ENCODE measurements around the gene MAP4K4. TPM values are rescaled to one million over a fixed set of nuclear protein-coding genes. Genes with fewer than 3 reads are reported as not detected.

The MAP4K4 gene
- polyA plus RNA-seq, 1 donor (not counting 4 experiments of a cell fraction or from before 2014, with no cell fraction given): 84.1 TPM

- no peaks in the 10 kb centered on the region for H3K4me1 ChIP-seq (ENCODE audit: control insufficient read depth, extremely low read depth, insufficient read depth, low read length)
- dilution Hi-C loops (cut with MboI; ENCODE audit: extremely low pct_ligation_motif_present, low sequenced_read_pairs): no loop called here
Measured at GRCh38 chr2:101673920-101674319, 23.6 kb upstream of the MAP4K4 start.

DNA sequence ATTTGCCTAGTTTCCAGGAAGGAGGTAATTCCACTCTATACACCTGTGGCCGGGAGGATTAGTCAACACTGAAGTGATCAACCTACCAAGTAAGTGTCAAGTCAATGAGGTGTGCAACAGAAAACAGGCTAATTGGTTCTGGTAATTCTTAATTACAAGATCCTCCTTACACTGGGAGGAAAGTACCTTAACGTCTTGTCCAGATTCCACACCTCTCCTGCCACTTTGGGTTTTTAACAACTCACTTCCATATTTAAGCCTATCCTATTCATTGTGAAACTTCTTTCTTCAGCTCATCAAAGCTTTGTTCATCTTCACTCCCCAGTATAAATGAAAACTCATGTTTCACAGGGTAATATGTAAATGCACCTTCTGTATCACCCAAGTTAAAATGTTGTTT is 22.0 kb upstream of the MAP4K4 start:
- no peaks in the 10 kb centered on the region for H3K4me1 ChIP-seq (ENCODE audit: control insufficient read depth, extremely low read depth, insufficient read depth, low read length)
- H3K27me3 ChIP-seq (ENCODE audit: control insufficient read depth, extremely low read depth, insufficient read depth, low read length): no peaks in the 10 kb centered on the region
- dilution Hi-C loops (cut with MboI; ENCODE audit: extremely low pct_ligation_motif_present, low sequenced_read_pairs): no loop called here
- H3K36me3 ChIP-seq (ENCODE audit: control insufficient read depth in 2 of 2, extremely low read depth in 1 of 2, insufficient read depth in 2 of 2, low read length in 2 of 2): no peaks in the 10 kb centered on the region
- H3K9me1 ChIP-seq (ENCODE audit: control insufficient read depth, extremely low read depth, insufficient read depth, low read length): no peaks in the 10 kb centered on the region
- no peak overlapping the region for H3K27ac ChIP-seq (ENCODE audit: control insufficient read depth, insufficient read depth, low read length)
- H3K4me3 ChIP-seq (ENCODE audit: control insufficient read depth in 2 of 3, extremely low read depth in 1 of 3, insufficient read depth in 2 of 3, low read depth in 1 of 3, low read length in 3 of 3): no peak overlapping the region
- no peak for TF ChIP-seq EZH2 (IDR thresholded peaks at IDR 0.05; ENCODE audit: low read length)
- TF ChIP-seq, protein P1, sequence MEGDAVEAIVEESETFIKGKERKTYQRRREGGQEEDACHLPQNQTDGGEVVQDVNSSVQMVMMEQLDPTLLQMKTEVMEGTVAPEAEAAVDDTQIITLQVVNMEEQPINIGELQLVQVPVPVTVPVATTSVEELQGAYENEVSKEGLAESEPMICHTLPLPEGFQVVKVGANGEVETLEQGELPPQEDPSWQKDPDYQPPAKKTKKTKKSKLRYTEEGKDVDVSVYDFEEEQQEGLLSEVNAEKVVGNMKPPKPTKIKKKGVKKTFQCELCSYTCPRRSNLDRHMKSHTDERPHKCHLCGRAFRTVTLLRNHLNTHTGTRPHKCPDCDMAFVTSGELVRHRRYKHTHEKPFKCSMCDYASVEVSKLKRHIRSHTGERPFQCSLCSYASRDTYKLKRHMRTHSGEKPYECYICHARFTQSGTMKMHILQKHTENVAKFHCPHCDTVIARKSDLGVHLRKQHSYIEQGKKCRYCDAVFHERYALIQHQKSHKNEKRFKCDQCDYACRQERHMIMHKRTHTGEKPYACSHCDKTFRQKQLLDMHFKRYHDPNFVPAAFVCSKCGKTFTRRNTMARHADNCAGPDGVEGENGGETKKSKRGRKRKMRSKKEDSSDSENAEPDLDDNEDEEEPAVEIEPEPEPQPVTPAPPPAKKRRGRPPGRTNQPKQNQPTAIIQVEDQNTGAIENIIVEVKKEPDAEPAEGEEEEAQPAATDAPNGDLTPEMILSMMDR (optimal IDR thresholded peaks at IDR 0.05 in 1 of 3, IDR thresholded peaks at IDR 0.05 in 1 of 3, conservative IDR thresholded peaks at IDR 0.05 in 1 of 3; ENCODE audit: extremely low read depth in 1 of 3, insufficient read depth in 2 of 3, low read length in 3 of 3): no peak
- no peaks in the 10 kb centered on the region for H4K20me1 ChIP-seq (ENCODE audit: control insufficient read depth, extremely low read depth, insufficient read depth, low read length)
- FAIRE-seq (no peak), DNase-seq (ENCODE audit: low read depth, low spot score) (no peak)
- no peak overlapping the region for H2AFZ ChIP-seq (ENCODE audit: control insufficient read depth, low read length)
- H3K79me2 ChIP-seq (ENCODE audit: control insufficient read depth, insufficient read depth, low read length): no peaks in the 10 kb centered on the region
- H3K9me3 ChIP-seq (ENCODE audit: control insufficient read depth, low read depth, low read length): no peaks in the 10 kb centered on the region
- no peak overlapping the region for H3K4me2 ChIP-seq (ENCODE audit: control insufficient read depth, extremely low read depth, insufficient read depth, low read depth, low read length)
- no peak overlapping the region for H3K9ac ChIP-seq (ENCODE audit: control insufficient read depth, extremely low read depth, insufficient read depth, low read length)

More at GRCh38 chr2:101673920-101674319, 23.6 kb upstream of the MAP4K4 start:
- Histone ChIP-seq H3K9ac (ENCODE audit: control insufficient read depth, extremely low read depth, insufficient read depth, low read length) (no peak overlapping the region), H3K27me3 (ENCODE audit: control insufficient read depth, extremely low read depth, insufficient read depth, low read length) (no peaks in the 10 kb centered on the region), H3K79me2 (ENCODE audit: control insufficient read depth, insufficient read depth, low read length) (no peaks in the 10 kb centered on the region), H3K4me3 (ENCODE audit: control insufficient read depth in 2 of 3, extremely low read depth in 1 of 3, insufficient read depth in 2 of 3, low read depth in 1 of 3, low read length in 3 of 3) (no peak overlapping the region), H2AFZ (ENCODE audit: control insufficient read depth, low read length) (no peak overlapping the region), H3K9me3 (ENCODE audit: control insufficient read depth, low read depth, low read length) (no peaks in the 10 kb centered on the region), H3K27ac (ENCODE audit: control insufficient read depth, insufficient read depth, low read length) (no peak overlapping the region), H3K36me3 (ENCODE audit: control insufficient read depth in 2 of 2, extremely low read depth in 1 of 2, insufficient read depth in 2 of 2, low read length in 2 of 2) (no peaks in the 10 kb centered on the region), H4K20me1 (ENCODE audit: control insufficient read depth, extremely low read depth, insufficient read depth, low read length) (no peaks in the 10 kb centered on the region), H3K4me2 (ENCODE audit: control insufficient read depth, extremely low read depth, insufficient read depth, low read depth, low read length) (no peak overlapping the region), H3K9me1 (ENCODE audit: control insufficient read depth, extremely low read depth, insufficient read depth, low read length) (no peaks in the 10 kb centered on the region)
- FAIRE-seq (no peak), DNase-seq (ENCODE audit: low read depth, low spot score) (no peak)
- TF ChIP-seq, protein P1 (optimal IDR thresholded peaks at IDR 0.05 in 1 of 3, IDR thresholded peaks at IDR 0.05 in 1 of 3, conservative IDR thresholded peaks at IDR 0.05 in 1 of 3; ENCODE audit: extremely low read depth in 1 of 3, insufficient read depth in 2 of 3, low read length in 3 of 3): no peak
- no peak for TF ChIP-seq EZH2 (IDR thresholded peaks at IDR 0.05; ENCODE audit: low read length)
